MCF 10A (cell line): Measurements from ENCODE around the gene DKC1. TPM values are rescaled to one million over a fixed set of nuclear protein-coding genes. Genes with fewer than 3 reads are reported as not detected.

ENCODE experiments used
- BruUV-seq: library from RNA; stranded (reverse); fragments of 400-500 nt; replicated peaks from 2 replicates; lab custom pipeline; 2021; lab: Mats Ljungman, UMichigan
- CTCF ChIA-PET: fragments of 300-600 bp; sonication (Branson Sonifier 250); formaldehyde crosslinking; extraction: SDS; loops from one replicate; lab custom pipeline; 2021; ENCODE audit warnings: antibody characterized with exemption, inconsistent platforms; lab: Yijun Ruan, JAX
- POLR2A ChIA-PET: fragments of 300-600, 350-650 bp; sonication (Branson Sonifier 250); formaldehyde crosslinking; extraction: SDS; loops from one replicate; lab custom pipeline; 2020; ENCODE audit warnings: antibody characterized with exemption, inconsistent platforms; lab: Yijun Ruan, JAX
- DNase-seq: peaks from one replicate; pipeline ENCODE4 v3.0.0-alpha.2; 2018; ENCODE audit not compliant: unreplicated experiment
- H3K27ac Mint-ChIP-seq: one replicate; pipeline ENCODE4 v1.8.0; 2022; ENCODE audit warnings: mild to moderate bottlenecking, low read depth, mixed read lengths; ENCODE audit not compliant: unreplicated experiment
- H3K27me3 Mint-ChIP-seq: one replicate; pipeline ENCODE4 v1.8.0; 2022; ENCODE audit warnings: mixed read lengths; ENCODE audit not compliant: insufficient read depth, unreplicated experiment
- H3K36me3 Mint-ChIP-seq: one replicate; pipeline ENCODE4 v1.8.0; 2022; ENCODE audit warnings: mild to moderate bottlenecking, moderate library complexity, mixed read lengths; ENCODE audit not compliant: insufficient read depth, unreplicated experiment
- H3K4me1 Mint-ChIP-seq: one replicate; pipeline ENCODE4 v1.8.0; 2022; ENCODE audit warnings: mixed read lengths; ENCODE audit not compliant: insufficient read depth, unreplicated experiment
- H3K4me3 Mint-ChIP-seq: one replicate; pipeline ENCODE4 v1.8.0; 2022; ENCODE audit warnings: mild to moderate bottlenecking, moderate library complexity, mixed read lengths; ENCODE audit not compliant: unreplicated experiment
- H3K9me3 Mint-ChIP-seq: one replicate; pipeline ENCODE4 v1.8.0; 2022; ENCODE audit warnings: mixed read lengths; ENCODE audit not compliant: unreplicated experiment
- intact Hi-C: fragments of 100-400 bp; cut with micrococcal nuclease; formaldehyde crosslinking; loops from 2 replicates; pipeline ENCODE4 v1.14.1; 2022
- total RNA-seq: library from RNA; stranded (reverse); gene quantifications from 2 replicates; pipeline ENCODE4 v1.2.3, GENCODE V29; 2022
- TF ChIP-seq, protein P1 (sequence below): fragments of 200-600 bp; IDR thresholded peaks from one replicate; pipeline ENCODE4 v1.8.0; 2022; ENCODE audit warnings: antibody characterized with exemption, mild to moderate bottlenecking; ENCODE audit not compliant: unreplicated experiment

DKC1 gene
- total RNA-seq, 1 experiment from 2014 or later, result 196 TPM

DNA sequence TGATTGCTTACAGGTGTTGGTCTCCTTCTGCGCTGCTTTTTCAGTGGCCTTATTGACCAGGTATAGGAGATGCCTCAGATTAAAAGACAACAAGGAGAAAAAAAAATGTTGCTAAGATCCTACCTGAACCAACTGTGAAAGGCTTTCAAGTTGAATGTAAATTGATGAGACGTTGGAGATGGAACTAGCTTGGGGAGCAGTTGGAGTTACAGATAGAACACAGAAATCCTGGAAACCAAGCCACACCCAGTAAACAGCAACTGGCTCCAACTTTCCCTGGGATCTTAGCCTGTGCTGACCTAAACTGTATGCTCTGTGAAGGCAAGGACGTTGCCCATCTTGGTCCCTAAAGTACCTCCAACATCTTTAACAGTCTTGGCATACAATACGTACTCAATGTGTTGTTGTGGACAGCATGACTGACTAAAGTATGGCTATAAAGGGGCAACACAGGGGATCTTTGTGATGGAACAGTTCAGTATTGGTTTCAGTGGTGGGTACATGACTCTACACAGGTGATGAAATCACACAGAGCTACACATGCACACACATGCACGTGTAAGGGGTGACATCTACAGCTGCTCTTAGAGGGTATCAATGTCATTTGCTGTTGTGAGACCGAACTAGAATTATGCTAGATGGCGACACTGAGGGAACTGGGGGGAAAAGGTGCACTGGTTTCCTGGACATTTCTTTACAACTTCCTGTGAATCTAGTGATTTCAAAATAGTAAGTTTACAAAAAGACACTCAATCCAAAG, 34.1 kb upstream of the DKC1 start:
- BruUV-seq, result TSS peak; percentile 80
- Mint-ChIP-seq H3K27me3 (no peaks in the 10 kb centered on the region), H3K4me1 (peaks cover 87% of the 10 kb centered on the region), H3K36me3 (no peaks in the 10 kb centered on the region), H3K27ac (peak overlapping the region; percentile 83), H3K4me3 (peak overlapping the region; percentile 32), H3K9me3 (no peaks in the 10 kb centered on the region)
- intact Hi-C loops, result loop anchor here (1.0 kb wide), 1 partner anchor 20 kb away; no protein-coding TSS in a partner anchor
- DNase-seq, result no peak
- TF ChIP-seq, protein P1, sequence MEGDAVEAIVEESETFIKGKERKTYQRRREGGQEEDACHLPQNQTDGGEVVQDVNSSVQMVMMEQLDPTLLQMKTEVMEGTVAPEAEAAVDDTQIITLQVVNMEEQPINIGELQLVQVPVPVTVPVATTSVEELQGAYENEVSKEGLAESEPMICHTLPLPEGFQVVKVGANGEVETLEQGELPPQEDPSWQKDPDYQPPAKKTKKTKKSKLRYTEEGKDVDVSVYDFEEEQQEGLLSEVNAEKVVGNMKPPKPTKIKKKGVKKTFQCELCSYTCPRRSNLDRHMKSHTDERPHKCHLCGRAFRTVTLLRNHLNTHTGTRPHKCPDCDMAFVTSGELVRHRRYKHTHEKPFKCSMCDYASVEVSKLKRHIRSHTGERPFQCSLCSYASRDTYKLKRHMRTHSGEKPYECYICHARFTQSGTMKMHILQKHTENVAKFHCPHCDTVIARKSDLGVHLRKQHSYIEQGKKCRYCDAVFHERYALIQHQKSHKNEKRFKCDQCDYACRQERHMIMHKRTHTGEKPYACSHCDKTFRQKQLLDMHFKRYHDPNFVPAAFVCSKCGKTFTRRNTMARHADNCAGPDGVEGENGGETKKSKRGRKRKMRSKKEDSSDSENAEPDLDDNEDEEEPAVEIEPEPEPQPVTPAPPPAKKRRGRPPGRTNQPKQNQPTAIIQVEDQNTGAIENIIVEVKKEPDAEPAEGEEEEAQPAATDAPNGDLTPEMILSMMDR, result no peak
- CTCF ChIA-PET, result interaction anchor here (5.2 to 6.1 kb wide), 2 partner anchors 11 to 20 kb away, joined by 35 to 62 read pairs; no protein-coding TSS in a partner anchor
- POLR2A ChIA-PET, result interaction anchor here (1.2 to 5.8 kb wide), 5 partner anchors 8 to 20 kb away, joined by 3 to 37 read pairs (median 26); partner anchors contain the start of gene GAB3

DNA sequence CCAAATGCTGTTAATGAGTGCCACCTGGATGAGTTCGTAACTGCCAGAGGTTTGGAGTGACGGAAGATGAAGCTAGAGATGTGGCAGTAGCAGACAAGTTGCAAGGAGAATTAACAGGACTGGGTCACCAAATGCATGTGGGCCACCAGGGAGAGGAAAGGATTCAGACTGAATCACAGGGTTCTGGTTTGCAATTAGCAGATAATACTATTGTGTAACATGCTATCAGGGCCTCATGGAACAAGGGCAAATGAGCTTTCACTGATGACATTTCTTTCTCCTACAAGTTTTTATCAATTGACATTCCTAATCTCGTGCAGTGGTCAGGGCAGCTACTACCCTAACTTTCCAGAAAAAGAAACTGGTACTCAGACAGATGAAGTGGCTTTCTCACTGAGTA, 33.2 kb upstream of the DKC1 start:
- CTCF ChIA-PET, result interaction anchor here (0.6 to 6.1 kb wide), 5 partner anchors 11 to 35 kb away, joined by 3 to 62 read pairs (median 4); no protein-coding TSS in a partner anchor
- Mint-ChIP-seq H3K27ac (peak overlapping the region; percentile 75), H3K4me3 (peak overlapping the region; percentile 39), H3K27me3 (no peaks in the 10 kb centered on the region), H3K4me1 (peaks cover 93% of the 10 kb centered on the region), H3K9me3 (no peaks in the 10 kb centered on the region), H3K36me3 (no peaks in the 10 kb centered on the region)
- TF ChIP-seq, protein P1, result no peak
- DNase-seq, result no peak
- BruUV-seq, result no TSS peak
- intact Hi-C loops, result no loop called here
- POLR2A ChIA-PET, result interaction anchor here (0.9 to 5.8 kb wide), 6 partner anchors 10 to 133 kb away, joined by 3 to 37 read pairs (median 4); partner anchors contain the start of gene GAB3

DNA sequence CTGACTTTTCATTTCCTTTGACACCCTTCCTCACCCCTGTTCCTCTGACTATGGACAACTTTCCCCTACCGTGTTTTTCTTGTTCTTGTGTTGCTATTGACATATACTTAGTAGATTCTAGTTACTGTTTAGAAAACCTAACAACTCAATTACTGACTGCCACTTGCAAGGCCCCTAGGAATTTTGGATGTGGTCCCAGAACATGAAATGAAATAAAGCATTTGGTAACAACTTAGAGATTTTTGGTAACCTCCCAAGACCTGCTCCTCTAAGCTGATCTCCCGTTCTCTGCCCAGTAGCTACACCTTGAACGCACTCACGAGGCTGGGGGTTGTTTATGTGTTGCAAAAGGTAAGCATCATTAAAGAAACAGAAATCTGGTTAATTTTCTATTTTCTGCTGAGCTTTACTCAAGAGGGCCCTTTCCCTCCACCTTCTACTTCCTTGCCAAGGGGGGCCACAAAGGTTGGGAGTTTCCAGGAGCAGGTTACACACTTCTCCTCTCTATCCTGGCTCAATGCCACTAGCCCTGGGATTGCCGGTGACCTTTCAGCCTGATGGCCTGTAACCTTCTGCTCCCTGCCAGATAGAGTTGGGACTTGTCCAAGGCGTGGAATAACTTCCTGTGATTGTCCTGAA, 32.3 kb upstream of the DKC1 start:
- TF ChIP-seq, protein P1, result no peak
- H3K9me3 Mint-ChIP-seq, result no peaks in the 10 kb centered on the region
- BruUV-seq, result no TSS peak
- intact Hi-C loops, result no loop called here
- H3K36me3 Mint-ChIP-seq, result no peaks in the 10 kb centered on the region
- ChIA-PET POLR2A (interaction anchor here (0.6 to 5.8 kb wide), 12 partner anchors 11 to 134 kb away, joined by 3 to 37 read pairs (median 3); partner anchors contain the start of gene GAB3), CTCF (interaction anchor here (0.5 to 6.1 kb wide), 6 partner anchors 12 to 187 kb away, joined by 3 to 62 read pairs (median 4); no protein-coding TSS in a partner anchor)
- peak; percentile 93 for DNase-seq
- H3K4me3 Mint-ChIP-seq, result peak overlapping the region; percentile 39
- H3K27ac Mint-ChIP-seq, result peak overlapping the region; percentile 75
- H3K27me3 Mint-ChIP-seq, result no peaks in the 10 kb centered on the region
- peaks cover 91% of the 10 kb centered on the region for H3K4me1 Mint-ChIP-seq
